HUDEP-2 (cell line): ENCODE results near the gene SIGLEC12.

Experiments
- DNase-seq, 76 experiments: peaks; one replicate each; lab custom pipeline; 2025; ENCODE audit not compliant: unreplicated experiment in 76 of 76; lab: John Stamatoyannopoulos, UW

Gene SIGLEC12

DNA sequence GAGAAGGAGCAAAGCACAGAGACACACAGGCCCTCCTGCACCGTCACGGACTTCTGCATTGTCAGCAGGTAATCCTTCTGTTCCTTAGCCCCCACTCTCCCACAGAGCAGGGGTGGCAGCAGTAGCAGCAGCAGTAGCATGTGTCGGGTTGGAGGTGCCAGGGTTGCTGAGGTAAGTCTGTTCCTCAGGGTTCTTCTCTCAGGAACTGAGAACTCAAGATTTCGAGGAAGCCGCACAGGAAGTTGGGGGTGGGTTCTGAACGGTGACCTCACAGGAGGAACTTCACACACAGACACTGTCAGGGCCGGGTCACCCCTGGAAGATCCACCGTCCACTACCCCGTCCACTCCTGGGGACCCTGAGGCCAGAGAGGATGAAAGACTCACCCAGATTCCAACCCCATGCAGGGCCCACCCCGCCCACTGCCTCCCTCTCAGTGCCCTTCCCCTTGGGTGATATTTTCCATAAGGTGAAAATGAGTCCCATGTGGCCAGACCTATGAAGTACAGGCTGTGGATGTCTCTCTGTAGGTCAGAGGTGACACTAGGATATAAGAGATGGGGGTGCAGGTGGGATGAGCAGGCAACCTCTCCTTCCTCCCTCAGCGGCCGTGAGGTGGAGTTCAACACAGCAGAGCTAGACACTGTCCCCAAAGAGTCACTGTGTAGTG, at the start of gene SIGLEC12:
Gene SIGLEC12, minus strand, starts transcription at position 207 of the 670 bp plus-strand sequence. Its CDS starts 67 bp downstream, at position 140.
- DNase-seq, result no peak

DNA sequence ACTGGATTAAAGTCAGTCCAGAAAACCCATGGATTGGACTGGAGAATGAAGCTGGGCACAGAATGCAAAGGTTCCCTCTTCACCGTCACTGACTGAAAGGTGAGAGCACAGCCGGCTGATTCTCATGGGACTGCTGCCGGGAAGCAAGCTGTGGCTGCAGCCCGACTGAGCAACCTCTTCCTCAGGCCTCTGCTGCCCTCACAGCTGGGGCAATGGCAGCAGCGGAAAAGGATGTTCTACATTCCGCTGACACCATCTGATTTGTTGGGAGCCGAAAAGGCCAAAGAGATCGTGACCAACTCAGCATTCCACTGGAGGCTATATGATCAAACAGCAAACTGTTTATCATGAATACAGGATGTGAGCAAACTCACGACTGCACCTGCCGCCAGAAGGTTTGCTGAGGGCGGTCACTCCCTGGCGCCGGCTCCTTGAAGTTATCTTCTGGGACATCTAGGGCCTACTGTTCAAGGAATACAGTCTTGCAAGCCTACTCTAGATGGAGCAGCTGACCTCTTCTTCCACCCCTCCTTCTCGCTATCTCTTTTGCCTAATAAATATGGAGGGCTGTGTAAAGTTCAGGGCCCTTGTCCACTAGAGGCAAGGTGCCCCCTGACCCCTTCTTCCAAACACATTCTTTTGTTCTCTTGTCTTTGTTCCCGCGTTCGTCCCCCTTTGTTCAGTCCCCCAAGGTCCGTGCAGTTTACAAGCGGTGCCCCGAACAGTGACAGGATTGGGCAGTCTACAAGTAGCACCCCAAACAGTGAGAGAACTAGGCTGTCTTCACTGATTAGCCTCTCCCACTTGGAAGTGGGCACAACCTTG, 49.5 kb upstream of the SIGLEC12 start:
- peak in 30 of 76 experiments; percentile 15 to 67 (median 47) for DNase-seq

DNA sequence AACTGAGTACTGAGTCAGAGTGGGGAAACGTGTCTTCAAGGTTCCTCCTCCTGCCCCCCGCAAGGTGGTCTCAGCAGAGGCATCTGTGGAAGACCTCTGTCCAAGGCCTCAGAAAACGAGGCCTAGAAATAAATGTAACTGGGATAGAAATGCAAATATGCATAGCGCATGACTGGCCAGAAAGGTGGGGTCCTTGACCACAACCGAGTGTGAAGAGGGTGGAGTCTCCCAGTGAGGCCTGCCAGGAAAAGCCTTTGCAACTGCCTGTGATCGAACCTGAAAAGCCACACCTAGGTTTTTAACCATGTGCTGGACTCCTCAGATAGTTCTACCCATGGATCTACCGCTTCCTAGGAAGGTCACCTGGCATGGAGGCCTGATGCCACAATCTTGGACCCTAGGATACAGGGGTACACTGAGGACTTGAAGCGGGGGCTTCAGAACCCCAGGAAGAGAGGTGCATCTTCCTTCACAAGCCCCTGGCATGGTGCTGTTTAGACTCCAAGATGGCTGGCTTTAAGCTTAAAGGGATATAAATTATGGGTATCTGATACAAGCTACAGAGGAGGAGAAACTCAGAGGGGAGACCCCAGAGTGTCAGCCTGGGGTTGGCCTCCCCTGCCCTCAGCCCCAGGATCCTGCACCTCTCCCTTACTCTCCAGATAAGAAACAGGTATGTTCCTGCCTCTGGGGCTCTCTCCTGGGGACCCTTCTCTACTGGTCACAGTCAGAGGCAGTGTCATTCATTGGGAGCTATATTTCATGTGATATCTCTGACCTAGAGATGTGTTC, 48.1 kb upstream of the SIGLEC12 start:
- DNase-seq, result peak in 73 of 76 experiments; percentile 66 to 96 (median 85)

DNA sequence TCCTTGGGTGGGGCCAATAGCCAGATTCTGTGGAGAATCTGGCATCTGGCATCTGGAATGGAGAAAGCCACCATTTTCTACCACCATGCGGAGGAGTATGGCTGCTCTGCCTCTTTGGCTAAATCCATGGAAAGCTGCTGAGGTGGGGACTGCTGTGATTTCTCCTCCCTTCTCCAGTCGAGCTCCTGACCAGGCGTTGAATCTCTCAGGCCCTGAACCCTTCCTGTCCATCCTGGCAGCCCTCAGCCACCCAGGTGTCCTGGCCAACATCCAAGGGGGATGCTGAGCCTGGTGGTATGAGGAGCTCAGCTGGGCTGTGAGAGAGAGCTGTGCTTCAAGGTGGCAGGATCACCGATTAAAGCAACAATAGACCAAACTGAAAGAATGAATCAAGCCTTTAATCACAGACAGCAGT, 47.3 kb upstream of the SIGLEC12 start:
- peak in 2 of 76 experiments; percentile 21 to 72 for DNase-seq

DNA sequence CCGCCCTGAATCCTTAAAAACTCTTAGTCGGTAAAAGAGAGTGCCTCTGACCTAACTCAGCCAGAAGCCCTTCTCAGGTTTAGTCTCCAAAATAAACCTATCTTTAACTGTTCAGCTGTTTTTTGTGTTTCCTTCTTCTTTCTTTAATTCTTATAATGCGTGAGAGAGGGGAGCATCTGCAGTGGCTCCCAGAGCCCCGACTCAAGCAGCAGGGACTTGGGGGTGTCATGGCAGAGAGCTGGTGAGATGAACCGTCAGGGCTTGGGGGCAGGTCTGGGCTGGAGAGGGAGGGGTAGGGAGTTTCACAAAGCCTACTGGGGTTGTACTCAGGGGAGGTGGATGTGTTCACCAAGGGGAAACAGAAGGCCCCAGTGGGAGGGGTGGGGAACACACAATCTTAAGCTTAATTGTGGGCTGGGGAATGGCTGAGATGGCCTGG, 46.6 kb upstream of the SIGLEC12 start:
- peak in 56 of 76 experiments; percentile 26 to 77 (median 58) for DNase-seq

DNA sequence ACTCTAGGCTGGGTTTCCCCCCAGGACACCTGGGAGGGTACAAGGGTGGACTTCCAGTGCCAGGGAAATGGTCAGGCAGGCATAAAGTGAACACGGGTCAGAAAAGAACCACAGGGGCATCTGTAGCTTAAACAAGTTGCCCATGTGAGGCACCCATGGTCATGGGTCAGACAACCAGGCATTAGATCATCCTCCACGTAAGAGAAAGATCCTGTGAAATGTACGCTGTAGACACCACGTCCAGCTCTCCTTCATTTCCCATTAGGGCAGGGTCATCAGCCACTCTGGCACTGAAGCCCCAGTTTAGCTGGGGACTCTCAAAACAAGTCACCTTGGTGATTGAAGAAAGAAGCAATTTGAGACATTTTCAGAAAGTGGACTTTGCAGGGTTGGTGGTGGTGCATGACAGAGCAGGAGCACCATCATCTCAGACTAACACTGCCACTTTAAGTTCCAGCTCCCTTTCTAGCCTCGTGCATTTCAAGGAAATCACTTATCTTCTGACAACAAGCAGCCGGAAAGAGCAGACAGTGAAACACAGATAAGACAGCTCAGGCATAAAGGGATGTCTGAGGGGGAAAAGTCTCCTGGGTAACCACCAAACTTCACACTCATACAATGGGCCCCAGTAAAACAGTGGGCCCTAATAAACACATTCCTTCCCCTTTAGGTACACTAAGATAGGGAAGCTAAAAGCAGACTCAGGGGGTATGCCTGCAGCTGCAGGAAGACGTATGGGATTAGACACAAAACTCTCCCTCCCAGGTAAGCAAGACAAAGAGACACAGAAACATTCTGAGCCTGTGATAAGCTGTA, 46.0 kb upstream of the SIGLEC12 start:
- peak in 73 of 76 experiments; percentile 34 to 98 (median 87) for DNase-seq

DNA sequence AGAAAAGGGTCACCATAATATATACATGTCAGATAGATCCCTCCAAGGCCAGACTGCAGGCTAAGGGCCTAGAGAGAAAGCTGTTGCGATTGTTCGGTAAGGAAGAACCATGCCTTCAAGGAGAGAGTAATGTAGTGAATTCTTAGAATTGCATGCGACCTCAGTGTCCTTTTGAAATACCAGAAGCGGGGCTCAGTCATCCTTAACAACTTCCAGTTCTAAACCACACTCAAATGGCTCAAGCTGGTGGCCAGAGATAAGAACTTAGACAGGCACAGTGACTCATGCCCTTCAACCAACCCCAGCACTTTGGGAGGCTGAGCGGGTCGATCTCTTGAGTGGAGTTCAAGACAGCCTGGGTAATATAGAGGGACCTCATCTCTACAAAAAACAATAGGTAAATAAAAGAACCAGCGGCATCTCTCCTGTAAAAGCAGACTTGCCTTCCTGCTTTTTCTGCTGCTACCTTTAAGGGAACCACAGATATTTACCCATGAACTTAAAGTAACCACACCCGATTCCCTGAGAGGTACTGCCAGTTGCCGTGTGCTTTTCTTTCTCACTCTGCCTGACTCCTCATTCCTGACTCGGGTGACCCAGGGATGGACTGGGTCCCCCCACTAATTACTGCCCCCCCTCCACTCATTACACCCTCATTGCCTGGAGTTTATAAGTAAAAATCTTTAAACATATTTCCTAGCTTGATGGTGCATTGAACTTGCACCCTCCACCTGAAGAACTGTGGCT, 45.2 kb upstream of the SIGLEC12 start:
- DNase-seq, result peak in 74 of 76 experiments; percentile 69 to 100 (median 96)

DNA sequence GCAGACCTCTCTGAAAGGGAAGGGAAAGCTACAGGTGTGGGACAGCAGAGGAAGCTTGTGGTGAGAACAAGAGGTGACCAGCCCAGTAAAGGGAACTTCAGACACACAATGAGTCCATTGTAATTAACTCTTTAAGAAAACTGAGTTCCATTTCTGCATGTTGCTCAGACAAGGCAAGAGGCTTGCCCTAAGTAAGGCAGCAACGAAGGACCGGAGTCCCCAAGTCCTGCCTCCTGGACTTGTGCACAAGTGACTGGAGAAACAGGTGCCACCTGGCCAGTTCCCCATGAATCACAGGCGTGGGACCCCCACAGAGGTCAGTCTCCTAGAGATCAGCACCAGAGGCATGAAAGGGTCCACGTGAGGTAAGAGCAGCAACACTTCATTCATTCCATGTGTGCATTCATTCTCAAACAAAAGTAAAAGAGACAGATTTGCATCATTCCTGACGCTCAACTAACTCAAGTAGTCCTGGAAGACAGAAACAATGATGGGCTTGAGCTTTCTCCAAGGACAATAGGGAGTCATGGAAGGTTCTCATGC, 44.6 kb upstream of the SIGLEC12 start:
- DNase-seq, result peak in 13 of 76 experiments; percentile 32 to 81 (median 53)

DNA sequence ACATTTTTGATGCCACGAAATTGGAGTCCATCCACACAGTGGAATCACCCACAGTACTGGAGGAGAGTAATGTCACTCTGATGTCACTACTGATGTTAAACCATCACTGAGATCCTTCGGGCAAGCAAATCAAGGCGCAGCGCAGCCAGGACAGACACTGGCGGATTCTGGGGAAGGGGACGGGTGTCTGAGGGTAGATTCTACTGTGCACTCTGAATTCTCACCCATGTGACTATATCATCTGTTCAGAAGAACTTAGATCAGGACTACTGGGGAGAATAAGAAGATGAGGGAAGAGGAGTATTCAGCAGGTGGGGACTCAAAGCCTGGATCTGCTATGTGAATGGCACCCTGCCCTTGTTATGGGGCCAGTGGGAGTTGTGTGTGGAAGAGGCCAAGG, 42.4 kb upstream of the SIGLEC12 start:
- DNase-seq, result no peak

DNA sequence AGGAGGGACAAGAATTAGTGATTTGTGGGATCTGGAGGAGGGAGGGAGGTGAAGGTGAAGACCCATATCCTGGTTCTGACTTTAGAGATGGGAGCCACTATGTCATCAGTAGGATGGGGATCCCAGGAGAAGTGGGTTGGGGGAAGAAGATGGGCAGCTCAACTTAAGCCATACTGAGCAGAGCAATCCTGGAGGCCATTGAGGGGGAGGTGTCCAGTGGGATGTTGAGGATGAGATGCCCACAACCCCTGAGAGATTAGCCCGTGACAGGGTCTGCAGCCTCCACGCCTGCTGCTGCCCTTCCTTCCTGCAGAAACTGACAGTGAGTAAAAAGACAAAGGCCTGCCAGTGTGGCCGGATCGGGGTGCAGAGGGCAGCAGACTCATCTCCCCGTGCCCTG, 41.1 kb upstream of the SIGLEC12 start:
- no peak for DNase-seq

DNA sequence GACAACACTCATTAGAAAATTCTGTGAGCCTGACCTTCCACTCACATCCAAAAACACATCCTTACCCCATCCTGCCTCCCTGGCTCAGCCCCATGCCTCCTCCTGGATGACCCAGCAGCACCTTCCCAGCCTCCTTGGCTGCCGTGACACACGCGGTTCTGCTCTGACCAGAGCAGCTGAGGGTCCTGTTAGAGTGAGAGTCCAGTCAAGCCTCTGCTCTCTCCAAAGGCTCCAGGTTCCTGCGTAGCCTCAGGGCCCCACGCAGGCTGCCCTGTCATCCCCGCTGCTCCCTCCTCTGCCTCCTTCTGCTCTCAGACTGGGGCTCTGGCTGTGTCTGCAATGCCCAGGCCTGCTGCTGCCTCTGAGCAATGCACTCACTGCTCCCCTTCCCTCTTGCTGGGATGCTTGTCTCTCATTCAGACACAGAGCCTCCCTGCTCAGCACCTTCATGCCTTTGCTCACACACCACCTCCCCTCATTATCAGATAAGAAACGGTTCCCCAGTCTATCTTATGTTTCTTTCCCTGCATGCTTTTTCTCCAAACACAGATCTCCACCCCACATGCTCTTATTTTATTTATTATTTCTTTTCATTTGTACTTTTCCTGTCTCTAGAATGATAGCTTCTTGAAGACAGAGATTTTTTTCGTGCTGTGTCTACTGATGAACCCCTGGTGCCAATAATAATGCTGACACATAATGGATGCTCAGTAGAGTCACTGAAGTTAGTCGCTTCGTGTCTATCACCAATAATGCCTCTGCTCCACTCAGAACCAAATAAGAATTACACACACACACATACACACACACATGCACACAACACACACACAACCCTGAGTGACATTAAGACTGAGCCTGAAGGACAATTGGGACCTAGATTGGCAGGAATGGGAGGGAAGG, 40.1 kb upstream of the SIGLEC12 start:
- DNase-seq, result peak in 16 of 76 experiments; percentile 13 to 55 (median 32)

DNA sequence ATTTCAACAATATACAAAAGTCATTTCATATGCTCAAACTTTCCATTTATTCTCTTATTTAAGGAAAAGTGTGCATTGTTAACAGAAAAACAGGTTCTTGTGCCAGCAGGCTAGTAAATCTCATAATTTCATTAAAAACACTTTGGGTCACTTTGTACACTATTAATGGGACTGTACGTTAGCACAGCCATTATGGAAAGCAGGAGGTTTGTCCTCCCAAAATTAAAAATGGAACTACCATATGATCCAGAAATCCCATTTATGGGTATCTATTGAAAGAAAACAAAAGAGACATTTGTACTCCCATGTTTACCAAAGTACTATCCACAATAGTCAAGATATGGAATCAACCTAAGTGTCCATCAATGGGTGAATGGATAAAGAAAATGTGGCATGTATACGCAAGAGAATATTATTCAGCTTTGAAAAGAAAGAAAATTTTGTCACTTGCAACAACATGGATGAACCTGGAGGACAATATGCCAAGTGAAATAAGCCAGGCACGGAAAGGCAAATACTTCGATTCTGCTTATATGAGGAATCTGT, 38.3 kb upstream of the SIGLEC12 start:
- no peak for DNase-seq

DNA sequence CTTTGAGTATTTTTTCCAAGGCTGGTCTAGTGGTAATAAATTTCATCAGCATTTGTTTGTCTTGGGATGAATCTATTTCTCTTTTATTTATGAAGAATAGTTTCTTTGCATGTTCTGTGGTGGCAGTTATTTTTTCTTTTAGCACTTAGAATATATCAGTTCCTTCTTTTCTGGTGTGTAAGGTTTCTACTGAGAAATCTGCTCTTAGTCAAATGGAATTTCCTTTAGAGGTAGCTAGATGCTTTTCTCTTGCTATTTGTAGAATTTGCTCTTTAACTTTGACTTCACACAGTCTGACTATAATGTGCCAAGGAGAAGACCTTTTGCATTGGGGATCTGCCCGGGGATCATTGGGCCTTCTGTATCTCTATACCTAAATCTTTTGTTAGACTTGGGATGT, 33.9 kb upstream of the SIGLEC12 start:
- no peak for DNase-seq

DNA sequence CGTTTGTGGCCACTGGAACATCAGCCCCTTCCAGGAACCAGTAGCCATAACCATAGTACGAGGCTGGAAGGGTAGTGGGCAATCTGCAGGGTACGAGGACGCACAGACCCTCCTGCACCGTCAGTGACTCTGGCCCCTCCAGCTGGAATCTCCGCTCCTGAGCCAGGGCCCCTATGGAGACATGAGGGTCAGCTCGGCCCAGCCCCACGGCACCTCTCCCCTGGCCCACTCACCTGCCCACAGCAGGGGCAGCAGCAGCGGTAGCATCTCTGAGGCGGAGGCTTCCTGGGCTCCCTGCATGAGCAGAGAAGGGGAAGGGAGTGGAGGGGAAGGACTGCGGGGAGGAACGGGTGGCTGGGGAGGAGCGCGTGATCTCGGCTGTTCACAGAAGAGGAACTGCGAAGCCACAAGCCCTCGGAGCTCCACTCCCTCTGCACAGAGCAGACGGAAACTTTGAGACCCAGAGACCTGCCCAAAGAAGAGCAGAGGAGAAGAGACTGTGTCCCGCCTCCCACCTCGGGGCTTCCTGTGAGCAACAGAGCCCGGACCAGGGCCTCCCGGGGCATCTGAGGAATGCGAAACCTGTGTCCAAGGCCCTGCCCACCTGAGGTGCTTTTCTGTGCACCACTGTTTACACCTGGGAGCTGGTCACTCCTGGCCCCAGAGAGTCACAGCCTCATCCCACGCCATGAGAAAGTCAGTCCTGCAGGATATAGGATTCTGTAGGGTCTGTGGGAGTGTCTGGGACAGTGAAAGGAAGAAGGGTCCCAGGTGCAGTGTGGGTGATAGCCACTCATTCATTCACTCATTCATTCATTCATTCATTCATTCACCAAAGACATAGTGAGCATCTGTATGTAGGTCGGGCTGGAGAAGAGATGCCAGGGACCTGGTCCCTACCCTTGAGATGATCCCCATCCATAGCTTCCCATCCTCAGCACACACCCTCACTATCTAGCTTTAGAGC, 30.0 kb upstream of the SIGLEC12 start, which contains the start of gene SIGLEC6:
Gene SIGLEC6, minus strand, starts transcription at position 322 of the 967 bp plus-strand sequence. Its CDS starts 22 bp downstream, at position 300.
- peak in 67 of 76 experiments; percentile 9 to 85 (median 70) for DNase-seq

DNA sequence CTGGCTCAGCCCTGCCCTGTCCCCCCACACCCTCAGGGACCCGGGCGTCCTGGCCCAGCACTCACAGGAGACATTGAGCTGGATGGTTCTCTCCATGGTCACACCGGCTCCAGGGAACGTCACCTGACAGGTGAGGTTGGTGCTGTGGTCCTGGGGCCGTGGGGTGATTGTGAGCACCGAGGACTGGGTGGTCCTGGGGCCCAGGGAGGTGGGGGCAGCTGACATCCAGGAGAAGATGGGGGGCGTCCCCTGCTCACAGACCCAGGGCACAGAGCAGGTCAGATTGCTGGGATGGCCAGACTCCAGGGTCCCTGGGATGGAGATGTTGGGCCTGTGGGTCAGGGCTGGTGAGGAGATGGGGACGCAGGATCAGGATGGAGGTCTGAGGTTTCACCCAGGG, 29.0 kb upstream of the SIGLEC12 start:
- no peak for DNase-seq

DNA sequence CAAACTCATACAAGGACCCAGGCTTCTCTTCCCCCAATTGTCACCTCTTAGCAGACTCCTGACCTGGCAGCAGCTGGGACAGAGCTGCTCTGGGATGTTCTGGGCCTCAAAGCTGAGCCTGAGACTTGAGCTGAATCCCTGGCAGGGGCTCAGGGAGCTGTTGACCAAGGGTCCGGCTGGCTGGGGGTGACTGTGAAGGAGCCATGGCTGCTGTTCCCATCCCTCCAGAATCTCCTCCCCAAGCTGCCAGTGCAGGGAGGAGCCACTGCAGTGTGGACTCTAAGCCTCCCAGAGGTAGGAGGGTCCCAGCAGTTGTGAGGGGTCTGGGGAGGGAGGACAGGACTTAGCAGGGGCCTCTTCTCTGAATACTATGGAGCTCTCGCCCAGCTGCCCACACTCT, 27.7 kb upstream of the SIGLEC12 start:
- DNase-seq, result no peak
